Measurements from ENCODE around the gene SPRYD3. TPM values are rescaled to one million over a fixed set of nuclear protein-coding genes. Genes with fewer than 3 reads are reported as not detected.

The SPRYD3 gene
- total RNA-seq, 1 experiment from 2014 or later = 15.4 TPM

GRCh38 chr12:53063708-53064612, 15.2 kb downstream of the SPRYD3 start:
- peak; percentile 50 for DNase-seq (ENCODE audit: low read depth)

DNA sequence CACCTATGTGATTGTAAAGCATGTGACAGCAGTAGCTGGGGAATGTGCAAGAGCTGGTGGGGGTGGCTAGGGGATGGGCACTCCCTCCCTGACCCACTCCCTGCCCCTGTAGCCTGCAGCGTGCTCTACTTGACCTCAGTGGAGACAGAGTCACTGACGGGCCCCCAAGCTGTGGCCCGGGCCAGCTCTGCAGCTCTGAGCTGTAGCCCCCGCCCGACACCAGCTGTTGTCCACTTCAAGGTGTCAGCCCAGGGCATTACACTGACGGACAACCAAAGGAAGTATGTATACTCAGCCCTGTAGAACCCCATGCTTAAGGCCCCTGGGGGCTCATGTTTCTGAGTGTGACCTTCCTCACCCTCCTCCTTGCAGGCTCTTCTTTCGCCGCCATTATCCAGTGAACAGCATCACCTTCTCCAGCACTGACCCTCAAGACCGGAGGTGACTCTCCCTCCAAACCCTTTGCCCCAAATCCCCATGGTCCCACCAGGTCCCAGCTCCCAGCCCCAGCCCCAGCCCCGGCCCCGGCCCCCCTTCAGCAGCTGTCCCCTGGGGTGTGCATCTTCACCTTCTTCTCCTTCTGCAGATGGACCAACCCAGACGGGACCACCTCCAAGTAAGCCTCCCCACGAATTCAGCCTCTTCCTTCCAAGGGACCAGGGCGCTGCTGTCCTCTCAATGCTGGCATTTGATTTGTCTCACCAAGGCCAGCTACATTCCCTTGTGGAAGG, 16.0 kb downstream of the SPRYD3 start:
- DNase-seq (ENCODE audit: low read depth) = no peak

- DNase-seq (ENCODE audit: low read depth) = no peak
Measured at GRCh38 chr12:53062011-53062961, 16.9 kb downstream of the SPRYD3 start.

DNA sequence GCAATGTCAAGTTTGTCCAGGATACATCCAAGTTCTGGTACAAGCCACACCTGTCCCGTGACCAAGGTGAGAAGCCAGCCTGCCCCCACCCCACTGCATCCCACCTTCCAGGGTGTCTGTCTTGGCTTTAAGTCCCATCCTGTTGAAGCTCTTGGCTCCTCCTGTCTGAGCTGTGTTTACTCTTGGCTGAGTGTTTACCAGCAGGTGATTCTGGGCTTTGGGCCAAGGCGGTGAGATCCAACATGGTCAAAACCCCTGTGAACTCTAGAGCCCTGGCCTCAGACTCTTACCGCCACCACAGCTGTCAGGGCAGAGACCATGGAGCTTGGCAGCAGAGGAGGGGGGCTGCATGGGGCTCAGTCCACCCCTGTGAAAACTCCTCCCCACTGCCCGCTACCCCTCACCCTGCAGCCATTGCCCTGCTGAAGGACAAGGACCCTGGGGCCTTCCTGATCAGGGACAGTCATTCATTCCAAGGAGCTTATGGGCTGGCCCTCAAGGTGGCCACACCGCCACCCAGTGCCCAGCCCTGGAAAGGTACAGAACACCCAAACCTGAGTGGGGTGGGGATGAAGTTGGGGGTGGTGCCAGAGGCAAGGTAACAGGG, 17.7 kb downstream of the SPRYD3 start:
- DNase-seq (ENCODE audit: low read depth) = peak; percentile 73

DNA sequence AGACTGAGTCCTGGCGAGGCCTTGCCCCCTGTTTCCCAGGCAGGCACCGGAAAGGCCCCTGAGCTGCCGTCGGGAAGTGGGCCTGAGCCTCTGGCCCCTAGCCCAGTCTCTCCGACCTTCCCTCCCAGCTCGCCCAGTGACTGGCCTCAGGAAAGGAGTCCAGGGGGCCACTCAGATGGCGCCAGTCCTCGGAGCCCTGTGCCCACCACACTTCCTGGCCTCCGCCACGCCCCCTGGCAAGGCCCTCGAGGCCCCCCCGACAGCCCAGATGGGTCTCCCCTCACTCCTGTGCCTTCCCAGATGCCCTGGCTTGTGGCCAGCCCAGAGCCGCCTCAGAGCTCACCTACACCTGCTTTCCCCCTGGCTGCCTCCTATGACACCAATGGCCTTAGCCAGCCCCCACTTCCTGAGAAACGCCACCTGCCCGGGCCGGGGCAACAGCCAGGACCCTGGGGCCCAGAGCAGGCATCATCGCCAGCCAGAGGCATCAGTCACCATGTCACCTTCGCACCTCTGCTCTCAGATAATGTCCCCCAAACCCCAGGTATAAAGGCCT, 18.4 kb downstream of the SPRYD3 start:
- no peak for DNase-seq (ENCODE audit: low read depth)

- DNase-seq (ENCODE audit: low read depth) = no peak
Measured at GRCh38 chr12:53060064-53060720, 19.0 kb downstream of the SPRYD3 start.

GRCh38 chr12:53059434-53060063, 19.6 kb downstream of the SPRYD3 start:
- DNase-seq (ENCODE audit: low read depth) = no peak

DNA sequence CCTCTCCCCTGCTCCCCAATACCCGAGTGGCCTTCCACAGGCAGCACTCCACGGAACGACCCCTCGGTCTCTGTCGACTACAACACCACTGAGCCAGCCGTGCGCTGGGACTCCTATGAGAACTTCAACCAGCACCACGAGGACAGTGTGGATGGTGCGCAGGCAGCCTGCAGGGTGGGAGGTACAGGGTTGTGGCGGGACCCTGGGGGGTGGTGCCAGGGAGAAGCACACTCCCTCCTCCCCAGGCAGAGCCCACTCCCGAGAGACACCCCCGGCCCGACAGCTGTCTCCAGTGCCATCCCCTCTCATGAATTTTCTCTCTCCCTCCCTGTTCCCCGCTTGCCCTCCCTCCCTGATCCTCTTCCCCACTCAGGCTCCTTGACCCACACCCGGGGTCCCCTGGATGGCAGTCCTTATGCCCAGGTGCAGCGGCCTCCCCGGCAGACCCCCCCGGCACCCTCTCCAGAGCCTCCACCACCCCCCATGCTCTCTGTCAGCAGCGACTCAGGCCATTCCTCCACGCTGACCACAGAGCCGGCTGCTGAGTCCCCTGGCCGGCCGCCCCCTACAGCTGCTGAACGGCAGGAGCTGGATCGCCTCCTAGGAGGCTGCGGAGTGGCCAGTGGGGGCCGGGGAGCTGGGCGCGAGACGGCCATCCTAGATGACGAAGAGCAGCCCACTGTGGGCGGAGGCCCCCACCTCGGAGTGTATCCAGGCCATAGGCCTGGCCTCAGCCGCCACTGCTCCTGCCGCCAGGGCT, 20.3 kb downstream of the SPRYD3 start:
- DNase-seq (ENCODE audit: low read depth) = no peak

DNA sequence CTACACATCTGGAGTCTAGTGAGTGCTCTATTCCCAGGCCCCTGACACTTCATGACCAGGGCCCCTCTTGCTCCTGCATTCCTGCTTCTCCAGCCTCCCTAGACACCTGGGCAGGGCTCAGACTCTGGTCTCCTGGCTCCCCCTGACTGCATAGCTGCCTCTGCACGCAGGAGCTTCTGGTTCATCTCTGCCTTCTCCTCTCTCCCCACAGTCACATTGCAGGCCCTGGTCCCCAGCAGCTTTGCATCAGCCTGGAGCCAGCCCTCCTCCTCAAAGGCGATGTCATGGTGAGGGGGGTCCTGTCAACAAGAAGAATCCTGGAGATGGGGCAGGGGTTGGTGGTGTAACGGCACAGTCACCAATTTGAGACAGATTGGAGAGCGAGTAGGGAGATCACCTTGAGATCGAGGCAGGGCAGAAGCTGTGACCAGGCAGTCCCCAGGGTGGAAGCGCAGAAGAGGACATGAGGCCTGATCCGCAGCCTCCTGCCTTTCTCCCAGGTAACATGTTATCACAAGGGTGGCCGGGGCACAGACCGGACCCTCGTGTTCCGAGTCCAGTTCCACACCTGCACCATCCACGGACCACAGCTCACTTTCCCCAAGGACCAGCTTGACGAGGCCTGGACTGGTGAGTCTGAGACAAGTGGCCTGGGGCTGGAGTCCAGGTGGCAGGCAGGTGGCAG, 21.2 kb downstream of the SPRYD3 start:
- DNase-seq (ENCODE audit: low read depth) = no peak

DNA sequence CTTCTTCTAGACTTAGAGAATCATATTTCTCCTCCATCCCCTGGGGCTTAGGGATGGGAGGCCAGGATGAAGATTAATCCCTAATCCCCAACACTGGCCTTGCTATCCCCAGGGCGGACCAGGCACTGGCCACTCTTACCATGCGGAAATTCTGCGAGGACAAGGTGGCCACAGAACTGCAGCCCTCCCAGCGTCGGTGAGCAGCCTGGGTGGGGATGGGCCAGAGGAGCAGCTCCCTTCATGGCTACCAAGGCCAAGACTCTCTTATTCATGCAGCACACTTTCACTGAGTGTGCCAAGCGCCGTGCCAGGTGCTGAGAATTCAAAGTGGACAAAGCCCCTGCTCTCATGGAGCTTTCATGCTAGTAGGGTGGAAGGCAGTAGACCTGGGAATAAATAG, 22.3 kb downstream of the SPRYD3 start:
- no peak for DNase-seq (ENCODE audit: low read depth)

GRCh38 chr12:53056296-53056695, 22.9 kb downstream of the SPRYD3 start:
- DNase-seq (ENCODE audit: low read depth) = no peak

DNA sequence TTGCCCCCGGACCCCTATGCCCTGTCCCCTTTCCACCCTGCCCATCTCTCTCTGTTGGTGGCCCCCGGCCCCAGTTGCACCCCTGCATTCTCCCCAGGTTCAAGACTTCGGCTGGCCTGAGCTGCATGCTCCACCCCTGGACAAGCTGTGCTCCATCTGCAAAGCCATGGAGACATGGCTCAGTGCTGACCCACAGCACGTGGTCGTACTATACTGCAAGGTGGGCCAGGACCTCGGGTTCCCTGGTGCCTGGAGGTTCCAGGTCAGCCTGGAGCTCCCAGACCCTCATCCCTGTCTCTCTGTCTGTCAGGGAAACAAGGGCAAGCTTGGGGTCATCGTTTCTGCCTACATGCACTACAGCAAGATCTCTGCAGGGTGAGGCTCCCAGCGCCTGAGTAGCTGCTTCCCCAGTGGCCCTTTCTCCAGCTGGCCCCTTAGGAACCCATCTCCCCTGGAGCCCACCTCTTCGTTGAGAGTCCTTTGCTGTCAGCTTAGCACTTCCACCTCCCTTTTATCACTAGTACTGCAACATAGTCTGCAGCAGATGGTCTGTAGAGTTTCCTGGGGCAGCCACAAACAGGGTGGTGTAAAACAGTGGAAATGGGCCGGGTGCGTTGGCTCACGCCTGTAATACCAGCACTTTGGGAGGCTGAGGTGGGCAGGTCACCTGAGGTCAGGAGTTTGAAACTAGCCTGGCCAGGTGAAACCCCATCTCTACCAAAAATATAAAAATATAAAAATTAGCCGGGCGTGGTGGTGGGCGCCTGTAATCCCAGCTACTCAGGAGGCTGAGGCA, 23.5 kb downstream of the SPRYD3 start:
- no peak for DNase-seq (ENCODE audit: low read depth)

DNA sequence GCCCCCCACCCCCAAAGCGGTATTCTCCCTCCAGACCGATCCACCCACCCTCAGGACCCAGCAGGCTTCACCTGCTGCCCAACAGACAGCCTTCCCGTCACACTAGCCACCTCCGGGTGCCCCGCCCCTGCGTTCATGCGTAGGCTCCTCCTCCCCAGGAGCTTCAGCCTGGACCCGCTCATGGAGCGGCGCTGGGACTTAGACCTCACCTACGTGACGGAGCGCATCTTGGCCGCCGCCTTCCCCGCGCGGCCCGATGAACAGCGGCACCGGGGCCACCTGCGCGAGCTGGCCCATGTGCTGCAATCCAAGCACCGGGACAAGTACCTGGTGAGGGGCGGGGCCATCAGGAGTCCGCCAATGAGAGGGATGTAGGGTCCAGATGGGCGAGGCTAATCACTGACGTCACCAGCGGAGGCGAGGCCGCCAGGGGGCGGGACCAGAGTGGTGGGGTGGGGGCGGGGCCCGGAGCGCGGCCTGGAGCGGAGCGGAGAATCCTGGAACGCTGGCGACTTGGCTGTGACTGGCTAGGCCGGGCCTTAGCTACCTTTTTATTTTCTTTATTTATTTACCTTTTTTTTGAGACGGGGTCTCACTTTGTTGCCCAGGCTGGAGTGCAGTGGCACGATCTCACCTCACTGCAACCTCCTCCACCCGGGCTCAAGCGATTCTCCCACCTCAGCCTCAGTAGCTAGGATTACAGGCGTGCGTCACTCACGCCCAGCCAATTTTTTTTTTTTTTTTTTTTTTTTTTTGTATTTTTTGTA, 24.9 kb downstream of the SPRYD3 start:
- peak; percentile 71 for DNase-seq (ENCODE audit: low read depth)

- DNase-seq (ENCODE audit: low read depth) = no peak
Measured at GRCh38 chr12:53053218-53054111, 25.7 kb downstream of the SPRYD3 start.

- DNase-seq (ENCODE audit: low read depth) = peak; percentile 60
Measured at GRCh38 chr12:53052419-53053217, 26.6 kb downstream of the SPRYD3 start.
